OCI-LY7 (cell line): ENCODE measurements around the gene BLM.
"Not testable (repeated sequence)": the region's sequence is repeated elsewhere in the genome, so short reads cannot be mapped to it uniquely, and the experiment has no call there.

Experiments
- EZH2phosphoT487 ChIP-seq: fragments of 200-600 bp; sonication (generic); IDR thresholded peaks from 2 replicates; pipeline ENCODE4 v1.6.1; 2018; ENCODE audit warnings: low read depth, borderline replicate concordance, mild to moderate bottlenecking, mixed run types, antibody characterized with exemption, low read length, moderate library complexity, mixed read lengths
- TF ChIP-seq, protein P1 (sequence below): fragments of 200-600 bp; sonication (generic); conservative IDR thresholded peaks from 2 replicates; pipeline ENCODE4 v1.5.1; 2014; ENCODE audit warnings: mild to moderate bottlenecking, antibody characterized with exemption, low read length, moderate library complexity, mixed read lengths

GRCh38 chr15:90740545-90740944 lies 23.4 kb downstream of the BLM start:
- TF ChIP-seq, protein P1, sequence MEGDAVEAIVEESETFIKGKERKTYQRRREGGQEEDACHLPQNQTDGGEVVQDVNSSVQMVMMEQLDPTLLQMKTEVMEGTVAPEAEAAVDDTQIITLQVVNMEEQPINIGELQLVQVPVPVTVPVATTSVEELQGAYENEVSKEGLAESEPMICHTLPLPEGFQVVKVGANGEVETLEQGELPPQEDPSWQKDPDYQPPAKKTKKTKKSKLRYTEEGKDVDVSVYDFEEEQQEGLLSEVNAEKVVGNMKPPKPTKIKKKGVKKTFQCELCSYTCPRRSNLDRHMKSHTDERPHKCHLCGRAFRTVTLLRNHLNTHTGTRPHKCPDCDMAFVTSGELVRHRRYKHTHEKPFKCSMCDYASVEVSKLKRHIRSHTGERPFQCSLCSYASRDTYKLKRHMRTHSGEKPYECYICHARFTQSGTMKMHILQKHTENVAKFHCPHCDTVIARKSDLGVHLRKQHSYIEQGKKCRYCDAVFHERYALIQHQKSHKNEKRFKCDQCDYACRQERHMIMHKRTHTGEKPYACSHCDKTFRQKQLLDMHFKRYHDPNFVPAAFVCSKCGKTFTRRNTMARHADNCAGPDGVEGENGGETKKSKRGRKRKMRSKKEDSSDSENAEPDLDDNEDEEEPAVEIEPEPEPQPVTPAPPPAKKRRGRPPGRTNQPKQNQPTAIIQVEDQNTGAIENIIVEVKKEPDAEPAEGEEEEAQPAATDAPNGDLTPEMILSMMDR: not testable (repeated sequence)
- TF ChIP-seq EZH2phosphoT487: not testable (repeated sequence)
